AG08396 (cell line): ENCODE data around the gene TBC1D17.

ENCODE experiments used
- DNase-seq: peaks from one replicate; pipeline ENCODE4 v3.0.0; 2012; ENCODE audit warnings: low spot score, mixed read lengths

The TBC1D17 gene

GRCh38 chr19:49877020-49877878, at the start of gene TBC1D17, which contains the start of gene AKT1S1:
TSS of gene TBC1D17 (plus strand) at chr19:49877702. CDS start at chr19:49877724, 22 bp downstream.
TSS of gene AKT1S1 (minus strand) at chr19:49877355. CDS start at chr19:49873295, 4,060 bp downstream.
- peak; percentile 99 for DNase-seq

- no peak for DNase-seq
Measured at GRCh38 chr19:49829200-49829599, 48.3 kb upstream of the TBC1D17 start.

DNA sequence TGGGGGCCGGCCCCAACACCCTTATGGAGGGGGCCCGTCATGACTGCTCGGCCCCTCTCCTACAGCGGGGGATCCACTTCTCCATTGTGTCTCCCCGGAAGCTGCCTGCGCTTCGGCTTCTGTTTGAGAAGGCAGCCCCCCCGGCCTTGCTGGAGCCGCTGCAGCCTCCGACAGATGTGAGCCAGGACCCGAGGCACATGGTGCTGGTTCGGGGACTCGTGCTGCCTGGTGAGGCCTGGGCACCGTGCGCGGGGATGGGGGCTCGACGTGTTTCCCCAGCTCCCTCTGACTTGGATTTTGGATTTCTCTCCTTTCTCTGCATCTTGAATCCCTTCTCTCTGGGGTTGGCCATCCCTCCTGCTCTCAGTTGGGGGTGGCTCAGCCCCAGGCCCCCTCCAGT, 47.8 kb upstream of the TBC1D17 start:
- DNase-seq, result no peak

- no peak for DNase-seq
Measured at GRCh38 chr19:49830766-49831165, 46.7 kb upstream of the TBC1D17 start.

GRCh38 chr19:49831592-49831991, 45.9 kb upstream of the TBC1D17 start:
- DNase-seq, result no peak

GRCh38 chr19:49832556-49832955, 44.9 kb upstream of the TBC1D17 start:
- DNase-seq, result no peak

DNA sequence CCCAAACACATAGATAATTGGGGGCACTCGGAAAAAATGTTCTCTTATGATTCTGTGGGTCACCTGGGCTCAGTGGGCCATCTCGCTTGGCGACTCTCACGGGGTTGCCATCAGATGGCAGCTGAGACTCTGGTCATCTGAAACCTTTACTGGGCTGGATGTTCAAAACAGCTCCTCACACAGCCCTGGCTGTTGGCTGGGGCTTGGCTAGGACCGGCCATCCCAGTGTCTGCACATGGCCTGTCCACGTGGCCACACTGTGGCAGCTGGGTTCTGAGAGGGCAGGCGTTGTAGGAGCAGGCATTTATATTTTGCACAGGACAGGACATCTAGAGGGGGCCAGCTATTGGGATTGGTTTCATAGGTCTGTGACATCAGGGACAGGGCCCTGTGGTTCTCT, 43.9 kb upstream of the TBC1D17 start:
- no peak for DNase-seq

- DNase-seq, result no peak
Measured at GRCh38 chr19:49835562-49835961, 41.9 kb upstream of the TBC1D17 start.

DNA sequence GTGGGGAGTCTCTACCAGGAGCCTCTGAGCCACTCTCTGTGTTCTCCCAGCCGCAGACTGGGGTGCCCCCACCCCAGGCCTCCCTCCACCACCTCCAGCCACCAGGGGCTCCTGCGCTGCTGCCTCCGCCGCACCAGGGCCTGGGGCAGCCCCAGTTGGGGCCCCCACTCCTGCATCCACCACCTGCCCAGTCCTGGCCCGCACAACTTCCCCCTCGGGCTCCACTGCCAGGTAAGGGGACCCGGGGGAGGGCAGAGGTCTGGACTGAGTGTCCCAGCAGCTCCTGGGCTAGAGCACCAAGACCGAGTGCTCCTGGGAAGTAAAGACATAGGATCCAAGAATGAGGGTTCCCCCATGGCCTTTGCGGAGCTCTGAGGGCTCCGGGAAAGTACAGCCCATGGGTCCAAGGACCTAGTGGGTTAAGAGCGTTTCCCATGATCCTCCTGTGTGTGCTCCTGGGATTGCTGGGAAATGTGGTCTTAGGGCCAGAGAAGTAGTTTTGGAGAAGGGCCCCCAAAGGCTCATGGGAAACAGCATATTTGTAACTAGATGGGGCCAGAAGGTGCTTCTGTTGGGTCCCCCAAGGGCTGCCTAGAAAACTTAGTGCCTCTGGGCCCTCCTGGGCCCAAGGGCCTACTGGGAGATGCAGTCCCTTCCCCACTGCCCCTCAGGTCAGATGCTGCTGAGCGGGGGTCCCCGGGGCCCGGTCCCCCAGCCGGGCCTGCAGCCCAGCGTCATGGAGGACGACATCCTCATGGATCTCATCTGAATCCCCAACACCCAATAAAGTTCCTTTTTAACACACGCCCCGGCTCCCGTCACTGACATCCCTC, 41.1 kb upstream of the TBC1D17 start:
- no peak for DNase-seq

DNA sequence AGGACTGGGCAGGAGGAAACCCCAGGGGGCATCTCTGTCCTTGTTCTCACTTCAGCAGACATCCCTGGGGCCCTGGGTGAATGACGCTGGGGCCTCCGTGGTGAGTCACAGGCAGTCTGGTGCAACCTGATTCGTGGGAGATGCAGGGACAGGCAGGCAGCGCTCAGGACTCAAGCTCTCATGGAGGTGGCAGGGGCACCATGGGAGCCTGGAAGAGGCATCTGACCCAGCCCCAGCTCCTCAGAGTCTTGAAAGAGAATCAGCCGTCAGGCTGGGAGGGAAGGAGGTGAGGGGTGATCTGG, 40.5 kb upstream of the TBC1D17 start:
- no peak for DNase-seq

DNA sequence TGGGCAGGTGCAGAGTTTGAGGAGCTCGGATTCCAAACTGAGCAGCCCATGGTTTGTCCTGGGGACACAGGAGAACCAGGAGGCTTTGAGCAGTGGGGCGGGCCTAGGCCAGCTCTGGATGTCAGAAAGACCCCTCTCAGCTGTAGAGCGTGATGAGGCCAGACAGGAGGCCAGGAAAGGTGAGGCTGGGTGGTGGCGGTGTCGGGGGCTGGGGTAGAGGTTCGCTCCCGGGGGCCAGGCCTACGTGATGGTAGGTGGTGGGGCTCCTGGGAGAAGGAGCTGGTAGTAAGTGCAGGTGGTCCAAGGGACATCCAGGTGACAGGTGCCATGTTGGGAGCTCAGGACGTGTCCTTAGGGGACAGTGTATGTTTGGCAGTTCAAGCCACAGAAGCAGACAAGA, 40.1 kb upstream of the TBC1D17 start:
- DNase-seq, result no peak

GRCh38 chr19:49838885-49839588, 38.5 kb upstream of the TBC1D17 start:
- no peak for DNase-seq

- no peak for DNase-seq
Measured at GRCh38 chr19:49839713-49840112, 37.8 kb upstream of the TBC1D17 start.

DNA sequence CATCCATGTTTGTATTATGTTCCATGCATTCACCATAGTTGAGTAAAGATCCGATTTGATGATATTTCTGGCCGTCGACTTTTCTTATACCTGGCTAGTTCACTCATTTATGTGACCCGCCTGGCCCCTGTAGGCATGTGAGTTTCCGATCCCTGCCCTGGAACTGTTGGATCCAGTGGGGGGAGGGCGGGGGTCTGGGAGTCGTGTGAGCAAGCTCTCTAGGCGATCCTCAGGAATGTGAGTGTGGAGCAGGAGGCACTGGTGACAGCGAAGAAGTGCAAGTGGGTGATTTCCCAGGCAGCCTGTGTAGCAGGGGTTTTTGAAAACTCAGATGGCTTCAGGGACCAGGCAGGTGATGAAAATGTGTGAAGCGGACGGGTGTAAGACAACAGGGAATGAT, 37.2 kb upstream of the TBC1D17 start:
- no peak for DNase-seq

DNA sequence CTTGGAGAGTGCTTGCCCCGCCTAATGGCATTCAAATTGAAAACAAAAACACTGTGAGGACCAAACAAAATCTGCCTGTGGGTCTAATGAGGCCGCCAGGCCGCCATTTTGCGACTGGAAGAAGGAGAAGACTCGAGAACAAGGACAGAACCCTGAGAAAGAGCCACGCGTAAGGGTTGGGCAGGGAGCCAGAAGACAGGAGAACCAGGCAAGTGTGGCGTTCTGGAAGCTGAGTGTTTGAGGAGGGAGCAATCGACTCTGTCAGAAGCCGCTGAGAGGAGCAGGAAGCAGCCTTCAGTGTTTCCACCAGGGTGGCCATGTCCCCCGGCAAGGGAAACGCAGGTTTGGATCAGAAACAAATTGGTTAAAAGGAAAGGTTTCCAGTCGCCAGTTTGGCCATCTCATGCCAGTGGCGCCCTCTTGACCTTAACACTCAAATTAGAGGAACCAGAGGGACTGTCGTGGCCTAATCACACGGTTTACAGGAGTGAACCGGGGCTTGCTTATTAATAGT, 36.7 kb upstream of the TBC1D17 start:
- no peak for DNase-seq

- DNase-seq, result no peak
Measured at GRCh38 chr19:49843265-49843664, 34.2 kb upstream of the TBC1D17 start.

DNA sequence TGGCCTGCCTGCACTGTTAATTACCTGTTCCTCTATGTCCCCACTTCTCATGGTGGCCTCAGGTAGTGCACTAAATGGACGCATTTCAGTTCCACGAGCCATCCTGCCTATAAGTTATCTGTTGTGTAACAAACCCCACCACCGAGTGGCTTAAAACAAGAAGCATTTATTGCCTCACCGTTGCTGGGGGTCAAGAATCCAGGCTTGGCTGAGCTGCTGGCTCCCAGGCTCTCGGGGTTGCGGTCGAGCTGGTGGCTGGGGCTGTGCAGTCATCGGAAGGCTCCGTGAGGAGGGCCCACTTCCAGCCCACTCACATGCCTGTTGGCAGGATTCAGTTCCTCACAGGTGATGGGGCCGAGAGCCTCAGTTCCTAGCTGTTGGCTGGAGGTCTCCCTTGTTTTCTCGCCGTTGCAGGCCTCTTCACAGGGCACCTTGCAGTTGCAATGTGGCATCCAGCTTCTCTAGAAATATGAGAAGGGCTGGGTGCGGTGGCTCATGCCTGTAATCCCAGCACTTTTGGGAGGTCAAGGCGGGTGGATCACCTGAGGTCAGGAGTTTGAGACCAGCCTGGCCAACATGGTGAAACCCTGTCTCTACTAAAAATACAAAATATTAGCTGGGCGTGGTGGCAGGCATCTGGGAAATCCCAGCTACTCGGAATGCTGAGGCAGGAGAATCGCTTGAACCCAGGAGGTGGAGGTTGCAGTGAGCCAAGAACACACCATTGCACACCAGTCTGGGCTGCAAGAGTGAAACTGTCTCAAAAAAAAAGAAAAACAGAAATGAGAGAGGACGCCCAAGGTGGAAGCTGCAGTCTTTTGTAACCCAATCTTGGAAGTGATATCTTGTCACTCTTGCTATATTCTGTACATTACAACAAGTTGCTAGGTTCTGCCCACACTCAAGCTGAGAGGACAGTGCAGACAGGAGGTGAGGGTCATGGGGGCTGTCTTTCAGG, 33.1 kb upstream of the TBC1D17 start:
- DNase-seq, result no peak

- DNase-seq, result no peak
Measured at GRCh38 chr19:49845414-49845813, 32.1 kb upstream of the TBC1D17 start.

- no peak for DNase-seq
Measured at GRCh38 chr19:49846408-49846807, 31.1 kb upstream of the TBC1D17 start.

- DNase-seq, result peak; percentile 63
Measured at GRCh38 chr19:49847731-49848696, 29.5 kb upstream of the TBC1D17 start.
